GM18499 (cell line): ENCODE results near the gene ZMYM1.
"Not testable (repeated sequence)": the region's sequence is repeated elsewhere in the genome, so short reads cannot be mapped to it uniquely, and the experiment has no call there.

Experiments
- ATAC-seq: cut with Tn5 transposase; IDR thresholded peaks from one replicate; pipeline ENCODE4 v1.9.1; 2021; ENCODE audit warnings: moderate number of reproducible peaks; ENCODE audit not compliant: insufficient read depth, unreplicated experiment

Gene ZMYM1

DNA sequence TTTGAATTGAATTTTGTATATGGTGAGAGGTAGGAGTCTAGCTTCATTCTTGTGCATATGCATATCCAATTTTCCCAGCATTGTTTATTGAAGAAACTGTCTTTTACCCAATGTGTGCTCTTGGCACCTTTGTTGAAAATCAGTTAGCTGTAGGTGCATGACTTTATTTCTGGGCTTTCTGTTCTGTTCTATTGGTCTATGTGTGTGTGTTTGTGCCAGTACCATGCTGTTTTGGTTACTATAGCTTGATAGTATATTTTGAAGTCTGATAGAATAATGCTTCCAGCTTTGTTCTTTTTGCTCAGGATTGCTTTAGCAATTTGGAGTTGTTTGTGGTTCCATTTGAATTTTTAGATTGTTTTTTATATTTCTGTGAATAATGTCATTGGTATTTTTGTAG lies 9.4 kb upstream of the ZMYM1 start:
- ATAC-seq, result no peak

DNA sequence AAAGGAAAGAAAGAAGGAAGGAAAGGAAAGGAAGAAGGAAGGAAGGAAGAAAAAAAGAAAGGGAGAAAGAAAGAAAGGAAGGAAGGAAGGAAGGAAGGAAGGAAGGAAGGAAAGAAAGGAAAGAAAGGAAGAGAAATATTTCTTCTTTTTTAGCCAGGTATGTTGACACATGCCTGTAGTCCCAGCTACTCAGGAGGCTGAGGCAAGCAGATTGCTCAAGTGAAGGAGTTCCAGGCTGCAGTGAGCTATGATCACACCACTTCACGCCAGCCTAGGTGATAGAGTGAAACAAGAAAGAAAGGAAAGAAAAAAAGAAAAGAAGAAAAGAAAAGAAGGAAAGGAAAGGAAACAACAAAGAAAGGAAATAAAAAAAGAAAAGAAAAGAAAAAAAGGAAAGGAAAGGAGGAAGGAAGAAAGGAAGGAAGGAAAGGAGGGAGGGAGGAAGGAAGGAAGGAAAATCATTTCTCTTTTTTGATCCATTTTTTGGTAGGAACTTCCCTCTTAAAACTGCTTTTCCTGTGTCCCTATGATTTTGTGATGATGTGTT lies 5.8 kb upstream of the ZMYM1 start:
- no peak for ATAC-seq

DNA sequence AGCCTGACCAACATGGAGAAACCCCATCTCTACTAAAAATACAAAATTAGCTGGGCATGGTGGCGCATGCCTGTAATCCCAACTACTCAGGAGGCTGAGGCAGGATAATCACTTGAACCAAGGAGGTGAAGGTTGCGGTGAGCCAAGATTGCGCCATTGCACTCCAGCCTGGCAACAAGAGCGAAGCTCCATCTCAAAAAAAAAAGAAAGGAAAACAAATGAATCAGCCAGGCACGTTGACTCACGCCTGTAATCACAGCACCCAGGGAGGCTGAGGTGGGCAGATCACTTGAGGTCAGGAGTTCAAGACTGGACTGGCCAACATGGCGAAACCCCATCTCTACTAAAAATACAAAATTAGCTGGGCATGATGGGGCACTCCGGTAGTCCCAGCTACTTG lies 2.8 kb upstream of the ZMYM1 start:
- ATAC-seq, result not testable (repeated sequence)

DNA sequence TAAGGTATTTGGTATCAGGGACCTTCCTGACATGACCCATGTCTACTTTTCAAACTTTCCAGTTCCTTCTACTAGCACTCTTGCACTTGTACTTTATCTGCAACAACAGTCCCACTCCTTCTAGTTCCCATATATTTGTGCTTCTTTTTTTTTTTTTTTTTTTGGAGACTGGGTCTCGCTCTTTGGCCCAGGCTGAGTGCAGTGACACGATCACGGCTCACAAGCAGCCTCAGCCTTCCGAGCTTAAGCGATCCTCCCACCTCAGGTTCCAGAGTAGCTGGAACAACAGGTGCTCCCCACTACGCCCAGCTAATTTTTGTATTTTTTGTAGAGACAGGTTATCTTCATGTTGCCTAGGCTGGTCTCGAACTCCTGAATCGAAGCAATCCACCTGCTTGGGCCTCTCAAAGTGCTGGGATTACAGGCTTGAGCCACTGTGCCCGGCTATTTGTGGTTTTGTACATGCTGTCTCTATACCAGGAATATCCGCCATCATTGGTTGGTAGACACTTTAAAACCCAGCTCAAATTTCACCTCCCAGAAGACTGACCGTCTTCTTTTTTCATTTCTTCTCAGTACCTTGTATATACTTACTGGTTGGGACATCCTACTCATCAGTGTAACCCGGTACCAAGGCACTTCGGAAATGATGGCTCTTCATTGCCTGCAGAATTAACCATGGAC lies 1.1 kb downstream of the ZMYM1 start:
- ATAC-seq, result no peak

DNA sequence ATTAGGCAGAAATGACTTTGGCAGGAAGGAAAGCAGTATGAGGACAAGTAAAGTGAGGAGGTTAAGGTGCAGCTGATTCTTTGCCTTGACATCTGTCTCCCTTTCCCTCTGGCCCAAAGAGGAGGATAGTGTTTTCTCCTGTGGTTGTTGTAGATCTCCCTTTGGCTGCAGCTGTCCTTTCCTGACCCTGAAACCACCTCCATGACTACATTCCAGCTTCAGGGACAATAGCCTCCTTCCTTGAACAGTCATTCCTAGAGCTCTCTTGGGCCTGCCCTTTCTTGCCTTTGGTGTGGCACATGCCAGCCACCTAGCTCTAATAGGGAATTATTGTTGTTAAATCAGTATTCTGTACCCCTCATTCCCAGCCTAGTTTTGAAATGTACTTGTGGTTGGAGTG lies 6.2 kb downstream of the ZMYM1 start:
- ATAC-seq, result no peak

DNA sequence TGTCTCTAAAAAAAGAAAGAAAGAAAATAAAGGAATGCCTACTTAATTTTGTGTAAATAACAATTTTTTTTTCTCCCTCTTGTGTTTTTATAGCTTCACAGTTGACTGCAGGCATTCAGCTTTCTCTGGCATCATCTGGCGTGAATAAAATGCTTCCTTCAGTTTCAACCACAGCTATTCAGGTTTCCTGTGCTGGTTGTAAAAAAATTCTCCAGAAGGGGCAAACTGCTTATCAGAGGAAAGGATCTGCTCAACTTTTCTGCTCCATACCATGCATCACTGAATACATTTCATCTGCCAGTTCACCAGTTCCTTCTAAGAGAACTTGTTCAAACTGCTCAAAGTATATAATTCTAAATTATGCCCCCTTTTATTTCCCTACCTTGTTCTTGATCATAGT lies 18.0 kb downstream of the ZMYM1 start:
- ATAC-seq, result no peak

DNA sequence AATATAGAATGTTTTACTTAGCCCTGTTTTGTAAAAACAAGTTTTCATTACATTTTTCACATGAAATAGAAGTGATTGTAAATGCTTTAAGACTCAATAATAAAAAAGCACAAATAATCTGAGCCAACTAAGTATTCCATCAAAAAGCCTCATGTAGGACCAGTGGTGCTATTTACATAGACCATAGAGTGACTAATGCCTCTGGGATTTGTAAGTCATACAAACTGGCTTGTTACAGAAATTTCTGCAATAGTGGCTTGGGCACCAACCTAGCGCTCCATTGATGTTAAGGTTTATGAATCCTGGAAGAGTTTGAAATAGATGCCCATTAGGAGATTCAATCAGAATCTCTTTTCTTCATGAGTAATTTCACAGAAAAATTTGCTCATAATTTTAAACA lies 31.9 kb downstream of the ZMYM1 start:
- ATAC-seq, result no peak

DNA sequence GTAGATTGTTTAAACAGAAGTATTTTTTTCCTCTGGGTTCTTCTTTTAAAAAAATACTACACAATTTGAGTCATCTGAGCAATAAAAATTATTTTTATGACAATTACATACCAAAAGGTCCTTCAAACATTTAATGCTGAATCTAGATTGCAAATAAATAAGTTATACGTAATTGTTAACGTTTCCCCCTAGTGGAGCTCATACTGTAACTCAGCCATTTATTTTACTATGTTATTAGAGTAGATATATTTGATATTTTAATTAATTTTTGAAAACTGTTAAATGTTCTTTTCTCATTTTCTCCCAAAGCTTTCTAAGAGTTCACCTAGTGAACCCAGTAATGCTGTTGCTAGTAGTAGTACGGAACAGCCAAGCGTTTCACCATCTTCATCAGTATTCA lies 33.5 kb downstream of the ZMYM1 start:
- no peak for ATAC-seq

DNA sequence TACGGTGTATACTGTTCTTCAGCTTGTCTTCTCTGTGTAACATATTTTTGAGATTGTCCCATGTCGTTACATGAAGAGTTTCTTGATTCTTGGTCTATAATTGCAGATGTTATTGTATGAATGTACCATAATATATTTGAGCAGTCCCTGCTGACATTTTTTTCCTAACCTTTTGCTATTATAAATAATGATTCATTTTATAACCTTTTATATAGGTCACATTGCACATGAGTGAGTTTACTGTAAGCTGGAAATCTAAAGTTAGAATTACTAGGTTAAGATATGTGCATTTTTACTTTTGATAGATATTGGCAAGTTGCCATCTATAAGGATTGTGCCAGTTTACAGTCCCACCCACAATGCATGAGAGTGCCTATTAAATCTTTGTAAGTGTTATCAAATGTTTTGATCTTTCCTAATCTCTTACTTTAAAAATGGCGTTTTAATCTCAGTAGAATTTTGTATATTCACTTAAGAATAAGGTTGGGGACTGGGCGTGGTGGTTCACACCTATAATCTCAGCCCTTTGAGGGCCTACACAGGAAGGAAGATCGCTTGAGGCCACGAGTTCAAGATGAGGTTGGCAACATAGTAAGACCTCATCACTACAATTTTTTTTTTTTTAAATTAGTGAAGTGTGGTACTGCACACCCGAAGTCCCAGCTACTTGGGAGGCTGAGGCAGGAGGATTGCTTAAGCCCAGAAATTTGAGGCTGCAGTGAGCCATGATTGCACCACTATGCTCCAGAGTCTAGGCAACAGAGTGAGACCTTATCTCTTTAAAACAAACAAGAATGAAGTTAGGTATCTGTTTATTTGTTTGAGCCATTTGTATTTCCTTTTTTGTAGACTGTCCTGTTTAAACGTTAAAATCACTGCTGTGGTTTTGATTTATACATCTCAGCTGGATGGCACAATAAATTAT lies 36.5 kb downstream of the ZMYM1 start:
- ATAC-seq, result no peak

DNA sequence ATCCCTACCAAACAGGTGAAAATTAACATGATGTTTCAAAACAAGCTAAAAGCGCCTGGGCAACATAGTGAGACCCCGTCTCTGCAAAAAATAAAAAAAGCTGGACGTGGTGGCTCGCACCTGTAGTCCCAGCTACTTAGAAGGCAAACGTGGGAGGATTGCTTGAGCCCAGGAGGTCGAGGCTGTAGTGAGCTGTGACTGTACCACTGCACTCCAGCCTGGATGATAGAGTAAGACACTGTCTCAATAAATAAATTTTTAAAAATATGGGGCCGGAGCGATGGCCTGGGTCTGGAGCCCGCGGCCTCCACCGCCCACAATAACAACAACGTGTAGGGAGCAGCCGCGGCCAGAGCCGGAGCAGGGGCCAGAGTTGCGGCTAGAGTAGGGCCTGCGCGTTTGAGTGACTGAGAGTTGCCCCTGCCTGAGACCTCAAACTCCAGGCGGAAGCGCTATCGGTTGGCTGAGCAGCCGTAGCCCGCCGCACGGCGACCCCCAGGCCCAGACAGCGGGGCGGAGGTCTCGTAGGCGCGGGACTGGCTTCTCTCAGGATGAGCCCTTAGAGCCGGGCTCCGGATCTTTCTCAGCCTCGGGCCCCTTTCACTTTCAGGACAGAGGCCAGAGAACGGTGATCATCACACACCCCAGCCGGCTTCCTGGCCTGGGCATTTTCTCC lies 41.4 kb downstream of the ZMYM1 start:
- no peak for ATAC-seq

DNA sequence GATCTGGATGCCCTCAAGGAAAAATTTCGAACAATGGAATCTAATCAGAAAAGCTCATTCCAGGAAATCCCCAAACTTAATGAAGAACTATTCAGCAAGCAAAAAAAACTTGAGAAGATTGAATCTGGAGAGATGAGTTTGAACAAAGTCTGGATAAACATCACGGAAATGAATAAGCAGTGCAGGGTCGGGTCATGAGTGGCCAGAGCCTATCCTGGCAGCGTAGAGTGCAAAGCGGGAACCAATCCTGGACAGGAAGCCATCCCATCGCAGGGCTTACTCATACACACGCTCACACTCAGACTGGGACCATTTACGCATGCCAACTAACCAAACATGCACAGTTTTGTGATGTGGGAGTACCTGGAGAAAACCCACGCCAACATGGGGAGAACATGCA lies 43.1 kb downstream of the ZMYM1 start:
- no peak for ATAC-seq

DNA sequence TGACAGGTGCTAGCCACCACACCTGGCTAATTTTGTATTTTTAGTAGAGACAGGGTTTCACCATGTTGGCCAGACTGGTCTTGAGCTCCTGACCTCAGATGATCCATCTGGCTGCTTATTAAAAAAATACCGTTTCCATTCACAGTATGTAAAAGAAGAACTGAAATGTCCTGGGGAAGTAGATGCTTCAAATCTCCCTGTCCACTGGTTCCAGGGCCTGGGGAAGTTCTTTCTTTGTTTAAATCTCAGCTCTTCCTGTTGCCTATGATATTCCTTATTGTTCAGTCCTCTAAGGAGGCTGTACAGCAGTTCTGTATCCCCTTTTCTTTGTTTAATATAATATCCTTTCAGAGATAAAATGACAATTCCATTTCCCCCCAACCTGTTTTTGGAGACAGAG lies 47.4 kb downstream of the ZMYM1 start:
- ATAC-seq, result no peak

DNA sequence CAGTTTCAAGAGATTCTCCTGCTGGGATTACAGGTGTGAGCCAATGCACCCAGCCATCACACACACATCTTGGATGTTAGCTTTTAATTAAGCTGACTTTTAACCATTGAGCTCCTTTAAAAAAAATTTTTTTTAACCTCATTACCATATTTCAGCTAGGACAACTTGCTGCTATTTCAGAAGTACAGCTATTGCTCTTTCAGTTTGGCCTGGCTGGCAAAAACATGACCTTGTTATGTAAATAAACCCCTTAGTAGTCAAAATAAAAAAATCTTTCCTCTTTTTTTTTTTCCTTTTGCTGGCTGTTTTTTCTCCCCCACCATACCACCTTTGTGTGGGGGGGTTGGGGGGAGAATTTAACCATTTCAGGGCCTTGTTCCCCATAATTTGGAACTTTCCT lies 49.9 kb downstream of the ZMYM1 start:
- no peak for ATAC-seq

DNA sequence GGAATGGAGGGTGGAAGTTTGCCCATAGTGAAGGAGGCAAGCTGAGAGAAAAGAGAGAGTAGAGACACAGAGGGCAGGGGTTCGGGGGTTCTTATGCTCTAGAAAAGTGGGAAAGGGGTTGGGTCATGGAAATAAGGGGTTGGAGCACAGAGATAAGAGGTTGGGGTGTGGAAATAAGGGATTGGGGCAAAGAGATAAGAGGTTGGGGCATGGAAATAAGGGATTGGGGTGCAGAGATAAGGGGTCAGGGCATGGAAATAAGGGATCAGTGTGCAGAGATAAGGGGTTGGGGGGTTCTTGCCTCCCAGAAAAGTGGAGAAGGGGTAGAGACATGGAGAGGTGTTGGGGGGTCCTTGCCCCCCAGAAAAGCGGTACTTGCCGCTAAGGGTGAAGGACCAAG lies 57.6 kb downstream of the ZMYM1 start:
- ATAC-seq, result no peak

DNA sequence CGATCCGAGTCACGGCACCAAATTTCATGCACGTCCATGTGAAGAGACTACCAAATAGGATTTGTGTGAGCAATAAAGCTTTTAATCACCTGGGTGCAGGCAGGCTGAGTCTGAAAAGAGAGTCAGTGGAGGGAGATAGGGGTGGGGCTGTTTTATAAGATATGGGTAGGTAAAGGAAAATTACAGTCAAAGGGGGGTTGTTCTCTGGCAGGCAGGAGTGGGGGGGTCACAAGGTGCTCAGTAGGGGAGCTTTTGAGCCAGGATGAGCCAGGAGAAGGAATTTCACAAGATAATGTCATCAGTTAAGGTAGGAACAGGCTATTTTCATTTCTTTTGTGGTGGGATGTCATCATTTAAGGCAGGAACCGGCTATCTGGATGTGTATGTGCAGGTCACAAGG lies 58.4 kb downstream of the ZMYM1 start:
- ATAC-seq, result not testable (repeated sequence)

DNA sequence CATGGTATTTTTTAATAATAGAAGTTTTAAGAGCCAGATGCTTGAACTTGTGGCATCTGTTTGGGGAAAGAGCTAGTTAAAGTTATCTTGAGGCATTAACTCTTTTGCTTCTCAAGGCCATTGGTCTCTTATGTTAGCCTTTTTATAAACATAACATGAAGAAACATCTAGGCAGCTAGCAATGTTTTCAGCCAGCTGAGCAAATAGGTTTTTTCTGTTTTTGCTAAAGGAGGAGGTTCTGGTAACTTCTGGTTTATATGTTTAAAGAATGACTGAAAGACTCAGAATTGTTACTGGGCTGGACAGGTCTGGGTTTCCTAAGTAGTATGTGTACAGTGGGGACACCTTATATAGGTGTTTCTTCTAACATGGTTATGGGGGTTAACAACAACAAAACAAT lies 63.1 kb downstream of the ZMYM1 start:
- ATAC-seq, result not testable (repeated sequence)

DNA sequence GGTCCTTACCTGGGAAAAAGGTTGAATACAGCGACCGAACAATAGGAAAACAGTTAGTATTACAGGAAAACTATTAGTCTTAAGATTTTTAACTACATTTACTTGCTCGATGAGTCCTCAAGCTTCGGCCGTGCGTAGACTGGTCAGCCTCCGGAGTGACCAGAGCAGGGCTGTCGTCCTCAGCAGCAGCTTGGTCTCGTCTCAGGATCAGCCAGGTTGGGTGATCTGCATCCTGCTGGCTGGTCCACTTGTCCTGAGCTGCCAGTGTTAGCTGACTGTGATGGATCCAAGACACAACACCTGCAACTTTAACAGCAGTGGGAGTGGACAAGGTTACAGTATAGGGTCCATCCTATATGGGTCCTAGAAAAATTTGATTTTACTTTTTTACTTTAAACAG lies 63.5 kb downstream of the ZMYM1 start:
- ATAC-seq, result not testable (repeated sequence)

DNA sequence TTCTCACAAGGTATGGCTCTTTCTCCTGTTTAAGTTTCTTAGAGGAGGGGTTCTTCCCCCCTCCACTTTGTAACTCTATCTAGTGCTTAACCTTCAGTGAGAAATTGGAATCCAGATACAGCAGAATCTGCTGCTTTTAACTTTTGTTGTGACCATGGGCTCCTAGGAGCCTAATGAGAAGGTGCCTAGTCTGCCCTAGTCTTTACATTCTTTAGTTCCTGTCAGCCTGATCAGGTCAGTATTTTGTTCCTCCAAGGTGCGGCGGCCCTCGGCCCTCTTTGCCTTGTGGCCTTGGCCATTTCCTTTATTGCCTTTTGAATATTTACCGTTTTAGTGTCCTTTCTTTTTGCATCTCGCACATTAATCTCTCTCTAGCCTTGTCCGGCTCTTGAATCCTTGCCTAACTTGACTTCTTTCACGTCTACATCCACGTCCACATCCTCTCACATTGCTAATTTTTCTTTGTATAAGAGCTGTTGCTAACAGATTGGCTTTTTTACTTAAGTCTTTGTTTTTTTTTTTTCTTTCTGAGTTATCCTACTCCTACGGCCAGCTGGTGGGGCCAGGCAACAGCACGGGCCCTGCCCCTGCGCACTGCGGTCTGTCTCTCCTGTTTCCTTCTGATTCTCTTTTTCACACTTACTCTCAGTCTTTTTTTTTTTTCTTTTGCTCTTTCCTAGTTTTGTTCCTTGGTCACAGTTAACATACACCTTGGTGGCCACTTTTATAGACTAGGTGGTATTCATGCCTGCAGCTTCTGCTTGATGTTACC lies 64.7 kb downstream of the ZMYM1 start:
- ATAC-seq, result no peak

DNA sequence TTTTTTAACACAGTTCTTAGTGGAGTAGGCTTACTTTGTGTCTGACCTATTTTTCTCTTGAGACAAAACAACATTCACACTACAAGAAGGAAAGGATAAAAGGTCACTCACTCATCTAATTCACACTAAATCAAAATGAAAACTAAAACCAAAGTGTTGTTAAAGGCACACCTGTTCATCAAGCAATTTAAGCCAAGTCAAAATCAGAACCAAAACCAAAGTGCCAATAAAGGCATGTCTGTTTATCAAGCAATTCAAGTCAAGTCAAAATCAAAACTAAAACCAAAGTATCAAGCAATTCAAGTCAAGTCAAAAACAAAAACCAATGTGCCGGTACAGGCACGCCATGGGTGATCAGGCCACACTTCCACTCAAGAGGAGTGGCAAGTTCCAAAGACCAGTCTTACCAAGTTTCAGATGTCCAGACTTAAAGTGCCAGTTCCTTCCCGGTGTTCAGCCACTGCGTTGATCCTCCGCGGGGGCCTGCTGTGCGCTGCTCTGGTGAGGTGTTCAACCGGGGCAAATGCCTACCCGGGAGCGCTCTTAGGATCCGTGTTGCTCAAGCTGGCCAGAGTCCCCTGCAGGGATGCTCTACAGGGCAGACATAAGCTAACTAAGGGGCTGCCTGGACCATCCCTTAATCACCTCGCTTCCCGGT lies 66.8 kb downstream of the ZMYM1 start:
- not testable (repeated sequence) for ATAC-seq

DNA sequence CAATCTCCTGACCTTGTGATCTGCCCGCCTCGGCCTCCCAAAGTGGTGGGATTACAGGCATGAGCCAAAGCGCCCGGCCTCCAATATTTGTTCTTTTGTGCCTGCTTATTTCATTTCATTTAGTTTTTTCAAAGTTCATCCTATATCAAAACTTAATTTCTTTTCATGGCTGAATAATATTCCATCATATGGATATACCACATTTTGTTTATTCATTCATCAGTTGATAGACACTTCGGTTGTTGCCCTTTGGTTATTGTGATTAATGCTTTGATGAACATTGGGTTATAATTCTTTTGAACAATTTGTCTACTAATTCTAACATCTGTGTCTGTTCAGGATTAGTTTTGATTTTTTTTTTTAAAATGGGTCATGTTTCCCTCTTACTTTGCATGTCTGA lies 72.0 kb downstream of the ZMYM1 start:
- ATAC-seq, result no peak
